Measurements from ENCODE around the gene IGF2BP2.

Gene IGF2BP2

DNA sequence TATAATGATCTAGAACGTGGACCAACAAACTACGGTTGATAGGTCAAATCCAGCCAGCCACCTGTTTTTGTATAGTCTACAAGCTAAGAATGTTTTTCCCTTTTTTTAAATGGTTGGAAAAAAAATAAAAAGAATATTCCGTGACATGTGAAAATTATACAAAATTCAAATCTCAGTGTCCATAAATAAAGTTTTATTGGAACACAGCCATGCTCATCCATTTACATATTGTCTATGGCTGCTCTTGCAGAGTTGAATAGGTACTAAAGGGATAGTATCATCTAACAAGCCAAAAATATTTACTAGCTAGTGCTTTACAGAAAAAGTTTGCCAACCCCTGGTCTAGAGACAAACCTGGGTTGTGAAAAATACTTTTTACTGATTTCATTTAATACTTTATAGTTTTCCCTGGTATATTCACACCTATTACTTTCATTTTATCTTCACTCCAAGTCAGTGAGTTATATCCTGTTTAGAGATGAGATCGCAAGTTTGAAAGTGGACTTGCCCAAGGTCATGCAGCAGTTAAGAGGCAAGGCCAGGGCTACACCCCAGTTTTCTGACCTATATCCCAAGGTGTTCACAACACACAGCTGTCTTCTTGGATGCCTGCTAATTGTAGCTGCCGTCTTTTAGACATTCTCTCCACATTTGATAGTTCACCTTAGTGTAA, 58.4 kb downstream of the IGF2BP2 start:
- Mint-ChIP-seq H3K9me3 (no peaks in the 10 kb centered on the region), H3K4me1 (peaks cover 42% of the 10 kb centered on the region), H3K27me3 (ENCODE audit: low read depth, poor library complexity) (peaks cover 3% of the 10 kb centered on the region), H3K36me3 (ENCODE audit: low read depth) (peaks cover 5% of the 10 kb centered on the region), H3K27ac (no peak overlapping the region), H3K4me3 (no peak overlapping the region)
- no peak for DNase-seq
- TF ChIP-seq, protein P1, sequence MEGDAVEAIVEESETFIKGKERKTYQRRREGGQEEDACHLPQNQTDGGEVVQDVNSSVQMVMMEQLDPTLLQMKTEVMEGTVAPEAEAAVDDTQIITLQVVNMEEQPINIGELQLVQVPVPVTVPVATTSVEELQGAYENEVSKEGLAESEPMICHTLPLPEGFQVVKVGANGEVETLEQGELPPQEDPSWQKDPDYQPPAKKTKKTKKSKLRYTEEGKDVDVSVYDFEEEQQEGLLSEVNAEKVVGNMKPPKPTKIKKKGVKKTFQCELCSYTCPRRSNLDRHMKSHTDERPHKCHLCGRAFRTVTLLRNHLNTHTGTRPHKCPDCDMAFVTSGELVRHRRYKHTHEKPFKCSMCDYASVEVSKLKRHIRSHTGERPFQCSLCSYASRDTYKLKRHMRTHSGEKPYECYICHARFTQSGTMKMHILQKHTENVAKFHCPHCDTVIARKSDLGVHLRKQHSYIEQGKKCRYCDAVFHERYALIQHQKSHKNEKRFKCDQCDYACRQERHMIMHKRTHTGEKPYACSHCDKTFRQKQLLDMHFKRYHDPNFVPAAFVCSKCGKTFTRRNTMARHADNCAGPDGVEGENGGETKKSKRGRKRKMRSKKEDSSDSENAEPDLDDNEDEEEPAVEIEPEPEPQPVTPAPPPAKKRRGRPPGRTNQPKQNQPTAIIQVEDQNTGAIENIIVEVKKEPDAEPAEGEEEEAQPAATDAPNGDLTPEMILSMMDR (IDR thresholded peaks at IDR 0.05): no peak

GRCh38 chr3:185764980-185765370, 59.9 kb downstream of the IGF2BP2 start:
- no peak for DNase-seq
- peak overlapping the region; percentile 36 for H3K27ac Mint-ChIP-seq
- peaks cover 51% of the 10 kb centered on the region for H3K4me1 Mint-ChIP-seq

DNA sequence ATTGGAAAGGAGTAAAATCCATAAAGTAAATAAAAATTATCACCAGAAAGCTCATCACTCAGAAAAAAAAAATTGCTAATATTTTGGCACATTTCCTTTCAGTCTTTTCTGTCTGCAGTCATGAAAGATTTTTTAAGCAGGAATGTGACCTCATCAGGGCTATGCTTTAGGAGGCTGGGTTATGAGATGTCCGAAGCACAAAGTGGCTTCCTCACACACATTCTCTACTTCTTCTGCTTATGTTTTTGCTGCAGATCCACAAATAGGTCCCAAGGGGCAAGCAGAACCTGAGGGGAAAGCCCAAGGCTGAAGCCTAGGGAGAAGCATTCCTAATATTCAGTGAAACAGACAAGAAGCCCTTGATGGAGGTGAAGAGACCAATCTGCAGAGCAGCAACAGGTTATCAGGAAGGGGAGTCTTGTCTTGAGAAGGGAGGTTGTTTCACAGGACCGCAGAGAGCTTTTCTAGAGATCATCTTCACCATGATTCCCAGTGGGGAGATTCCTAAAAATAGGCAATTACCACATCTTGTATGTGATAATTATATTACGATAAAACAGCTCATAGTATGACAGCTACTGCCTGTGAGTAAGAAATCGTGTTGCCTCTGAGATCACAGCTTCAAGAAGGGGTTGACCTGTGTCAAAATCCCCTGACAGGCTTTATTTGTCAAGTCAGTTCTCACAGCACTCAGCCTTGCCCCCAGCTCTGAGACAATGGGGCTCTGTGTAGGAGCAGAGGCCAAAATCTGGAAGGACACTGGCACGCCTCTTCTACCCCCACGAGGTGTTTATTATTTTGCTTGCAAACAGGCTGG, 60.5 kb downstream of the IGF2BP2 start:
- Mint-ChIP-seq H3K36me3 (ENCODE audit: low read depth) (no peaks in the 10 kb centered on the region), H3K27ac (peak overlapping the region; percentile 78), H3K9me3 (no peaks in the 10 kb centered on the region), H3K4me3 (no peak overlapping the region), H3K27me3 (ENCODE audit: low read depth, poor library complexity) (peaks cover 3% of the 10 kb centered on the region), H3K4me1 (peaks cover 54% of the 10 kb centered on the region)
- no peak for DNase-seq
- TF ChIP-seq, protein P1 (IDR thresholded peaks at IDR 0.05): no peak

More at GRCh38 chr3:185764980-185765370, 59.9 kb downstream of the IGF2BP2 start:
- Mint-ChIP-seq H3K27me3 (ENCODE audit: low read depth, poor library complexity) (peaks cover 3% of the 10 kb centered on the region), H3K36me3 (ENCODE audit: low read depth) (peaks cover 2% of the 10 kb centered on the region), H3K4me3 (no peak overlapping the region), H3K9me3 (no peaks in the 10 kb centered on the region)
- TF ChIP-seq, protein P1 (IDR thresholded peaks at IDR 0.05): no peak

- peaks cover 3% of the 10 kb centered on the region for H3K36me3 Mint-ChIP-seq (ENCODE audit: low read depth)
- H3K4me1 Mint-ChIP-seq: peaks cover 59% of the 10 kb centered on the region
- TF ChIP-seq, protein P1 (IDR thresholded peaks at IDR 0.05): no peak
- peaks cover 3% of the 10 kb centered on the region for H3K27me3 Mint-ChIP-seq (ENCODE audit: low read depth, poor library complexity)
- no peak overlapping the region for H3K4me3 Mint-ChIP-seq
- H3K9me3 Mint-ChIP-seq: no peaks in the 10 kb centered on the region
- no peak for DNase-seq
- peak overlapping the region; percentile 40 for H3K27ac Mint-ChIP-seq
Observed at GRCh38 chr3:185763347-185764005, 61.4 kb downstream of the IGF2BP2 start.

DNA sequence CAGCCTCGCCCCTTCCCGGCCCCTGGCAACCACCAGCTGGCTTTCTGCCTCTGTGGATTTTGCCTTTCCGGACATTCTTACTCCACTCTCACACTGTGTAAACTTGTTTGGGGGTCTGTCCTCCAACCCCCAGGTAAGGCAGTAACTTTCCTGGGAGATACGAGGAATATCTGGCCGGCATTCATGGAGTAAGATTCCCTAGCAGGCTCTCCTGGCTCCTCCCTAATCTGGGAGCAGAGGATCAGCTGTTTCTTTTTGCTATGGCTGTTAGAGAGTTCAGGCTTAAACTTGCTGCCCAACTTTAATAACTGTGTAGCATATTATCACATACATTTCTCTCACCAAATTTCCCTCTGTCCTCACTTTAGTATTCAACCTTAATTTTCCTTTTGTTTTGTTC, 64.3 kb downstream of the IGF2BP2 start:
- Mint-ChIP-seq H3K27ac (no peak overlapping the region), H3K4me1 (peaks cover 64% of the 10 kb centered on the region), H3K9me3 (peaks cover 24% of the 10 kb centered on the region), H3K4me3 (no peak overlapping the region), H3K27me3 (ENCODE audit: low read depth, poor library complexity) (peaks cover 3% of the 10 kb centered on the region), H3K36me3 (ENCODE audit: low read depth) (peaks cover 32% of the 10 kb centered on the region)
- TF ChIP-seq, protein P1 (IDR thresholded peaks at IDR 0.05): no peak
- DNase-seq: no peak

All from nephron progenitor cell (in vitro differentiated cells).